GM13976 (cell line): ENCODE measurements around the gene KCNN2.

ENCODE experiments used
- DNase-seq: peaks from one replicate; pipeline ENCODE4 v3.0.0; 2012; ENCODE audit warnings: low spot score
- in situ Hi-C: fragments of 300-500 bp; cut with MboI; formaldehyde crosslinking; loops from one replicate; pipeline ENCODE4 v1.12.0; 2022; ENCODE audit warnings: low sequenced_read_pairs, mixed read lengths, inconsistent platforms; ENCODE audit not compliant: unreplicated experiment
- TF ChIP-seq, protein P1 (sequence below): IDR thresholded peaks from 2 replicates; pipeline ENCODE4 v1.5.1; 2012; ENCODE audit warnings: borderline replicate concordance, mild to moderate bottlenecking; ENCODE audit not compliant: insufficient read depth; ENCODE audit errors: extremely low read depth, missing control alignments, control extremely low read depth

Gene KCNN2

DNA sequence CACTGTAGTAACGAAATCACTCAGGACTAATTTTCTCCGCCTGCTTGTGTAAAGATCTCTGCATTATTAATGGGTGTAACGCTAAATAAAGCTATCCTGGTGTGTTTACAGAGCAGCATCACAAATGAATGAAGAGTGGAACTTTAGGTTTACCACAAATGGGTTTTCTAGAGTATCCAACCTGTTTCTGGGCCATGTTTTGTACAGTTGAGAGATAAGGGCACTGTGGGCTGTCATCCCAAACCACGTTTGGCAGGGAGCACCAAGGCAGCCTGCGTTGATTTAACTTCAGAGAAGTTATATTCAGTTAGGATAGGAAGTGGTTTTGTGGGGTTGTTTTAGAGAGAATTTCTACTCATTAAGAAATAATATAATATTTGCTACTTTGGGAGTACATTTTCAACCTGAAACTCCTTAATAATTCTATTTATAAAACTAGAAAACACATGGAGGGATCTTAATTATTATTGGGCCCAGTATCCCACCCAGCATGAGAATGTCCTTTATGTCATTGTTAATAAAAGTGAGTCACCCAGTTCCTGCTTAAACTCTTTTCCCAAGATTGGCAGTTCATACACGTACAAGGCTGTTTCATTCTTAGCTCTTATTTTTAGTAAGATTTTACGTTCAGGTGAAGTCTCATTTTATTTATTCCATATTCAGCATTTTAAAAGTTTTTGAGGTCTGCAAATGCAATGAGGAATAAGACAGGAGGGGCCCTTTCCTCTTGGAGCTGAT lies 8.0 kb downstream of the KCNN2 start:
- no peak for DNase-seq
- TF ChIP-seq, protein P1, sequence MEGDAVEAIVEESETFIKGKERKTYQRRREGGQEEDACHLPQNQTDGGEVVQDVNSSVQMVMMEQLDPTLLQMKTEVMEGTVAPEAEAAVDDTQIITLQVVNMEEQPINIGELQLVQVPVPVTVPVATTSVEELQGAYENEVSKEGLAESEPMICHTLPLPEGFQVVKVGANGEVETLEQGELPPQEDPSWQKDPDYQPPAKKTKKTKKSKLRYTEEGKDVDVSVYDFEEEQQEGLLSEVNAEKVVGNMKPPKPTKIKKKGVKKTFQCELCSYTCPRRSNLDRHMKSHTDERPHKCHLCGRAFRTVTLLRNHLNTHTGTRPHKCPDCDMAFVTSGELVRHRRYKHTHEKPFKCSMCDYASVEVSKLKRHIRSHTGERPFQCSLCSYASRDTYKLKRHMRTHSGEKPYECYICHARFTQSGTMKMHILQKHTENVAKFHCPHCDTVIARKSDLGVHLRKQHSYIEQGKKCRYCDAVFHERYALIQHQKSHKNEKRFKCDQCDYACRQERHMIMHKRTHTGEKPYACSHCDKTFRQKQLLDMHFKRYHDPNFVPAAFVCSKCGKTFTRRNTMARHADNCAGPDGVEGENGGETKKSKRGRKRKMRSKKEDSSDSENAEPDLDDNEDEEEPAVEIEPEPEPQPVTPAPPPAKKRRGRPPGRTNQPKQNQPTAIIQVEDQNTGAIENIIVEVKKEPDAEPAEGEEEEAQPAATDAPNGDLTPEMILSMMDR, result no peak
- in situ Hi-C loops, result no loop called here

DNA sequence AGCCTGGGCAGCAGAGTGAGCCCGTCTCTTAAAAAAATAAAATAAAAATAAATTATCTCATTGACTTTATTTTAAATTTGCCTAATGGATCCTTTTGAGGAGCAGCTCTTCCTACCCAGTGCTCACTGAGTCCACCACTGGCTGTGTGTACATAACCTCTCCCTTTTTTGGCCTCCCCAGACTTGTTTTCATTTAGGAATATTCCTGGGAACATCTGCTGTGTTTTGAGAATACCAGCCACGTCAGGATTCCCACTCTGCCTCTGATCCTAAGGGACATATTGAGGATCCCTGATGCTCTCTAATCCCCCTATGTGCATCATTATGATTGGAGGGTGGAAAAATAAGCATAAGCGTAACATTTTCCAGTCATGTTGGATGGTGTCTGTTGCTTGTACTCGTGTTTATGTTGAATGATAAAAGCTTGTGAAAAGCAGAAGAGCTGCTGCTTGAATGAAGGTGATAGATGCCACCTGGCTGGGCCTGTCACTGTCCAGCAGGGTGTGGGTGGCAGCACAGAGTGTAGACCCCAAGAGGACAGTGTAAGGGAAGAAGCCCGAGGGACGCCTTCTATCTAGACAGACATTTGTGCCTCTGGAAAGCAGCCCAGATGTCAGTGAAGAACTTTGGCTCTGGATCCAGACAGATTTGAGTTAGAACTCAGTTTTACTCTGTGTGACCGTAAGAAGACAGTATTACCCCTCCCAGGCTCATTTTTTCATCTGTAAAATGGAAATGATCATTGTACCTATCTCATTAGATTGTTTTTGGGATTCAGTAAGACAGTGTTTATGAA lies 15.4 kb downstream of the KCNN2 start:
- TF ChIP-seq, protein P1, result no peak
- in situ Hi-C loops, result no loop called here
- no peak for DNase-seq

DNA sequence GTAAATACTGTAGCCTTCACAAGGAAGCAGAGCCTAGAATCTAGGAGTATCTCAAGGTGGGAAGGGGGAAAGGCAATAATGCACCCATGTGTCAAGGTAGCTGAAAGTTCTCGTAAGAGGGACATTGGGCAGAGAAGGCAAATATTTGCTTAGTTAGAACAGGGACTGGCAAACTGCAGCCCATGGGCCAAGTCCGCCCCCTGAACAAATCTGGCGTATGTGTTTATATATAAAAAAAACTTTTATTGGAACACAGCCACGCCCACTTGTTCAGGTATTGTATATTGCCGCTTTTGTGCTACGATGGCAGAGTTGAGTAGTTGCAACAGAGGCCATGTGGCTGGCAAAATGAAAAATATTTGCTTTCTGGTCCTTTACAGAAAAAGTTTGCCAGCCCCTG lies 16.1 kb downstream of the KCNN2 start:
- in situ Hi-C loops, result no loop called here
- no peak for DNase-seq
- TF ChIP-seq, protein P1, result no peak

DNA sequence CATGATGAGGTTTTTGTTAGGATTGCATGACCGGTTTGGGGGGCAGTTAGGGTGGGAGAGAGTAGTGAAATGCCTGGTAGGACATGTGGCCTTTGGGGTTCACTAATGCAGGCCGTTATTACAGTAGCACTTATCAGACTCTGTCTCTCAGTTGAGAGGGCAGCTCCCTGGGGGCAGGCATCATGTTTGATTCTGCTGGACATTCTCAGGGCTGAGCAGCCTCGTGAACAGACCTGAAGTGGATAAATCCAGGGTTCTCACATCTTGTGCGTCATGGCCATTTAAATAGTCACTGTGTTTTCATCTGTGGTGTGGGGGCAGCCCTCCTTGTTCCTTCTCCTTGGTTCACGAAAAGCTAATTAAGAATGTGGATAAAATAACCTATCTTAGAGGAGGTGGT lies 18.9 kb downstream of the KCNN2 start:
- TF ChIP-seq, protein P1, result no peak
- in situ Hi-C loops, result no loop called here
- no peak for DNase-seq

DNA sequence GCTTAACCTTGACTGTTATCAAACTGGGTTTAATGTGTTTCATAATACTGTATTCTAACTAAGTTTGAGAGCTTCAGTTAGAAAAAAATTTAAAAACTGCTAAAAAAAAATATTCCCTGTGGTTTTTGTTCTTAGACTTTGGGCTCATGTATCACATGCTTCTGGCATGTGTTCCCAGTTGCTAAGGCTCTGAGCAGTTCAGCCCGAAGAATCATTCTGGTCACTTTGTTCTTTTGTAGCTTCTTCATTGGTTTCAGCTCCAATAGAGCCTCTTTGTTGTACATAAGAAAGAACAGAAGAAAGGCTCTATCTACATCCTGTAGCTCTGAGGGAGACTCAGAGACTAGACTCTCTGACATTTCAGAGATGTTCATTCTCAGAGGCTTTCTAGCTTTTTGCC lies 25.6 kb downstream of the KCNN2 start:
- DNase-seq, result no peak
- TF ChIP-seq, protein P1, result no peak
- in situ Hi-C loops, result no loop called here

DNA sequence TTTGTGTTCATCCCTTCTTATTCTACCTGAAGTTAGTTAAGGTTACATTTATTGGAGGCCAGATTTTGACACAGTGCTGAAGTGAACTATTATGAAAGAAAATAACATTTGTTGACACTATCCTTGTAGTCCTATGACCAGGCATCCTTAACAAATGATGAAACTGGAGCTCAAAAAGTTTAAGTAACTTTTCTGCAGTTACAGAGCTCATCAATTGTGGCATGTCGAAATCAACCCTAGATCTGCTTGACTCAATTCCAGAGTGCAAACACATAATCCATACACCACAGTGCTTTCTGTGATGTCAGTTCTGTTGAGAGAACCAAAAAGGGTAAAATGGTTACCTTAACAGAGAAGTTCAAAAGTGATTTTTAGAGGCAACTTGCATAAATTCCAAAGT lies 28.6 kb downstream of the KCNN2 start:
- no peak for DNase-seq
- TF ChIP-seq, protein P1, result no peak
- in situ Hi-C loops, result no loop called here
